HG02759 (cell line): ENCODE measurements around the gene LGALS1.

Experiments used
- ATAC-seq: cut with Tn5 transposase; IDR thresholded peaks from one replicate; pipeline ENCODE4 v1.9.1; 2021; ENCODE audit warnings: mild to moderate bottlenecking, moderate library complexity; ENCODE audit not compliant: unreplicated experiment

LGALS1 gene

DNA sequence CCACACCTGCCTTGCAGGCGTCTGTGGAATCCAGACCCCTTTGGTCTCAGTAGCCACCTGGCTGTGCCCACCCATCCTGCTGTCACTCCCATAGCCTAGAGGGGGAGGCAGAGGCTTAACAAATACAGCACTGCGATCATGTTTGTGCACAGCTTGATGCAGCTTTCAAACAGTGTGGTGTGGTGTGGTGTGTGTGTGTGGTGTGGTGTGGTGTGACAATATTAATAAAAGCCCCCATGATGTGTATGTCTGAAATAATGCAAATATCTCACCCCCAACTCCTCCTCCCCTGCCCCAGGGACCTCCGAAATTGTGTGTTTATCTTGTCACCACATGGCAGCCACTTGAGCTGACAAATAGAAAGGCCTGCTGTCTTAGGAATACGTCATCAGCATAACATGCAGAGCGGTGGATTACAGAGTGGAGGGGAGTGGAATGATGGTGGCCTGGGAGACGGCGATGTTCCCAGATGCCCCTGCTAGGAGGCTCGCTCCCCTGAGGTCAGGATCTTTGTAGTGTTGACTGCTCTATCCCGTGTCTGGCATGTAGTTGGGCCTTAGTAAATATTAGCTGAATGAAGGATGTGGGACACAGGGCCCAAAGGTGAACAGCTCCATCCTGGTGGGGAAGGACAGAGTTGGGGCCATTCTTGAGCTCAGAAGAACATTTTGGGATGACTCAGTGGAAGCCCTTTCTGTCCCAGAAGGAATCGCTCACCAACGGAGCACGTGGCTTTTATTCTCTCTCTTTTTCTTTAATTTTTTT lies 14.1 kb upstream of the LGALS1 start:
- no peak for ATAC-seq

DNA sequence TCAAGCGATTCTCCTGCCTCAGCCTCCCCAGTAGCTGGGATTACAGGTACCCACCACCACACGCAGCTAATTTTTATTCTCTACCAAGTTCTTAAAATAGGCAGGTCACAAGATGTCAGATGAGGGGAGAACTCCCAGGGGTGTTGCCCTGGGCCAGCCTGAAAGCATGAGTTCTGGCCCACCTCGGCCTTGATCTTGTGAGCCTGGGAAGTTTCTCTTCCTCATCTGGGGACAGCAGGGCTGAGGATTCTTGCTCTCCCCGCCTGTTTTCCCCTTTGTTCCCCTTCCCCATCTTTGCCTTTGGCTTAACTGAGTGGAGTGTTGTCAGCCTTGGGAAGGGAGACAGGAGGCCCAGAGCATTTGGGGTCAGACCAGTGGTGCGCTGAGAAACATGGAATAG lies 13.4 kb upstream of the LGALS1 start:
- ATAC-seq = no peak

DNA sequence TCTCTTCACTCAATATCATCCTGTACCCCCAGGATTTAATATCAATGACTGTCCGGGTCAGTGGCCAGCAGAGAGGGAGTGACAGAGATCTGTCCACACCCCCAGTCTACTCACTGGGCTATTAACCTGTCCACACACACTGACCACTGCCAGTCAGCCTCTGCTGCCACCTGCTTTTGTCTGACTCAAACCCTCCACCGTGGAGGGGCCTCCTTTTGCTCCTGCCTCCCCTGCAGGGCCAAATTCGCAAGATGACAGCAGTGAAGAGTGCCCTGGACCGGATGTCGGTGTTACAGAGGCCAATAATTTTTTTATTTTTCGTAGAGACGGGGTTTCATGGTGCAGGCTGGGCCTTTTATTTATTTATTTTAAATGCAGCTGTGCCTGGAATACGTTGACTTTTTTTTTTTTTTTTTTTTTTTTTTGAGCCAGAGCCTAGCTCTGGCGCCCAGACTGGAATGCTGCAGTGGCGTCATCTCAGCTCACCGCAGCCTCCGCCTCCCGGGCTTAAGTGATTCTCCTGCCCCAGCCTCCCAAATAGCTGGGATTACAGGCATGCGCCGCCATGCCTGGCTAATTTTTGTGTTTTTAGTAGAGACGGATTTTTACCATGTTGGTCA lies 11.8 kb upstream of the LGALS1 start:
- ATAC-seq = no peak

DNA sequence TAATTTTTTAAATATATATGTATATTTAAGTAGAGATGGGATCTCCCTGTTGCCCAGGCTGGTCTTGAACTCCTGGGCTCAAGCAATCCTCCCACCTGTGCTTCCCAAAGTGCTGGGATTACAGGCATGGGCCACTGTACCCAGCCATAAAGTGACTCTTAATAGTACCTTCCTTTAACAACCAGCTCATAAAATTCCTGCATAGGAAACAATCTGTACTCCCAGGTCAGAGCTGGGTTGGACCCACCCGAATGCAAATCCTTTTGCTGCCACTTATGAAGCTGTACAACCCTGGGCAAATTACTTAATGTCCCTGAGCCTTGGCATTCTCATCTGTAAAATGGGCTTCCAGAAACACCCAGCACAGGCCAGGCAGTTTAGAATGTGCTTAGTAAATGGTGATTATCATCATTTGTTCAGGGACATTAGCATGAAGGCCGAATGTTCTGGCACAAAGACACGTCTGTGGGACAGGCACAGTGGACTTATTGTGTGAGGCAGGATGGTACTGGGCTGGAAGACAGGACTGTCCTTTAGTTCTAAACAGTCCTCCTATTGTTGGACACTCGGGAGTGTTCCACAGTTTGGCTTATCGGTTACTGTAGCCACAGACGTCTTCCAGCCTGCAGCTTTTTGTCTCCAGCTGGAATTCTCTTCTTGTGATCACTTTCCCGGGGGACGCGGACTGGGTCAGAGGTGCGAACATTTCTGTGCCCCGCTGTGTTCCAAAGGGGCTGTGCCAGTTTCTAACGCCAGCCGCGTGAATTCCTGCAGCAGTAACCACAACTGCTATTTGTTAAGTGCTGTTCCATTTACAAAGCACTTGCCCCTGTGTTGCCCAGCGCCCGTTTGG lies 11.0 kb upstream of the LGALS1 start:
- no peak for ATAC-seq

DNA sequence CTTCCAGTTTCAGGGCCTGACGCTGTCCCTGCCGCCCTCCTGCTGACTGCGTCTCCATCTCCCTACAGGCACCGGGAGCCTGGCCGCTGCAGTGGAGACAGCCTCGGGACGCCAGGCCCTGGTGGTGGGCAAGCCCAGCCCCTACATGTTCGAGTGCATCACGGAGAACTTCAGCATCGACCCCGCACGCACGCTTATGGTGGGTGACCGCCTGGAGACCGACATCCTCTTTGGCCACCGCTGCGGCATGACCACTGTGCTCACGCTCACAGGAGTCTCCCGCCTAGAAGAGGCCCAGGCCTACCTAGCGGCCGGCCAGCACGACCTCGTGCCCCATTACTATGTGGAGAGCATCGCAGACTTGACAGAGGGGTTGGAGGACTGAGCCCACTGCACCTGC lies 9.9 kb upstream of the LGALS1 start:
- no peak for ATAC-seq

DNA sequence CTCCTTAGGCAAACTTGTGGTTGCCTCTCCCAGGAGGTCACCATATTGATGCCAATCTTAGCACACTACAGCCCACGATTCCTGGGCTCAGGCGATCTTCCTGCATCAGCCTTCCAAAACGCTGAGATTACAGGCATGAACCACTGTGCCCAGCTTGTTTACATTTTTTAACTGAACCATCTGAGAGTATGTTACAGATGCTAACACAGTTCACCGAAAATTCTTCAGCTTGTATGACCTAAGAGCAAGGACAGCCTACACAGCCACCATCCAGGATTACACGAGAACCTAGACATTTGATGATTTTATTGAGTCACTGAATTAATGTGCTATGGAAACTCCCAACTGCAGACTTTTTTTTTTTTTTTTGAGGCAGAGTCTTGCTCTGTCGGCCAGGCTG lies 5.8 kb upstream of the LGALS1 start:
- no peak for ATAC-seq

DNA sequence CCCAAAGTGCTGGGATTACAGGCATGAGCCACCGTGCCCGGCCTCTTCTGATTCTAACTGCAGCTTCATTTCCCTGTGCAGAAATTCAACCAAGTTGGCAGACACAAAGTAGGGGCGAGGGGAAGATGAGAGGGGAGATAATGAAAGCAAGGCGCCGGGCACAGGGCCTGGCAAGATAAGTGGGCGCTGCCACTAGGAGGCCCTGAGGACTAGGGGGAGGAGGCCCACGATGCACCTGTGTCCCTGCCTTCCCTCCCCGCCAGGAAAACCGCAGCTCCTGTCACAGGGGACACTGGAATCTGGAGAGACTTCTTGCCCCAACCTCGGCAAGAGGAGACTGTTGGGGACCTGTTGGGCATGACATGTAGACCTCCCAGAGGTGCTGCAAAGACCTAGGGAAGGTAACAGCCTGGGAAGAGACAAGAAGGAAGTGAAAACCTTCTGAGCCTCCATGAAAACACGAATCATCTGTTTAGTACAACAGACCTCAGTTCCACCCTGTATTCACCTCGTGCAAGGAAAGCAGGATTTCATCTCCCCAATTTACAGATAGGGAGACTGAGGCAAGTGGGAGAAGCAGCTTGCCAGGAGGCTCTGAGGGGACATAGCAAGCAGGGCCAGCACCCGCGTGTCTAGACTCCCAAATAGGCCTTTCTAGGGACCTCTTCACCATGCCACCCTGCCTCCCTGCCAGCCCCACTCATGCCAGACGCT lies 3.1 kb upstream of the LGALS1 start:
- no peak for ATAC-seq

DNA sequence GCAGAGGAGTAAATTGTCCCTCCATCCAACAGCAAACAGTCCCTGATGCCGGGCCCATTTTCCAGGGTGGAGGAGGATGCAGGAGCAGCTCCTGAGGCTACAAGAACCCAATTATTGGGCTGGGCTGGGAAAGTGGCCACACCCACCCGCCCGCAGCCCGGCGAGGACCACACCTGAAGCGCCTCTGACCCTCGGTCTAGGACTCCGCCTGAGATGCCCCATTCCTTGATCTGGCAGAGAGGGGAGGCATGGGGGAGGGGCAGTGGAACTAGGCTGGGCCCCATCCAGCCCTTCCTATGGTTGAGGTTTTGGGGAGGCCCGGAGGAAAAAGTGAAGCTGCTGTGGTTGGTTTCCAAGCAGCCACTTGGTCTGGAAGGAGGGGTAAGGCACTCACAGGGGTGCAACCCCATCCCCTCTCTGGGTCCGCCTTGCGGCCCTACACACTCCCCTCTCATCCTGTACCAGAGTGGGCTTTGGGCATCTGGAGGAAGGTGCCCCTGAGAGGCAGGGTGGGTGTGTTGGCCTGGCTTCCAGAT lies 2.4 kb upstream of the LGALS1 start:
- ATAC-seq = no peak

DNA sequence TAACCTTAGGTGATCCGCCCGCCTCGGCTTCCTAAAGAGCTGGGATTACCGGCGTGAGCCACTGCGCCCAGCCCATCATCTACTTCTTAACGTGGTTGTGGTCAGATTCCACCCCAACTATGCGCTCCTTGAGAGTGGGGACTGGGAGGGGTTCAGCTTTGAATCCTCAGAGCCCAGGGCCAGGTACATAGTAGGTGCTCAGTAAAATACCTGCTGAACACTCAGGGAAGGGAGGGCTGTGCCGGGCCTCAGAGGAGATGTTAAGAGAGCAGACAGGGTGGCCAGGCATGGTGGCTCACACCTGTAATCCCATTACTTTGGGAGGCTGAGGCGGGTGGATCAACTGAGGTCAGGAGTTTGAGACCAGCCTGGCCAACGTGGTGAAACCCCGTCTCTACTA lies 1.2 kb upstream of the LGALS1 start:
- no peak for ATAC-seq

DNA sequence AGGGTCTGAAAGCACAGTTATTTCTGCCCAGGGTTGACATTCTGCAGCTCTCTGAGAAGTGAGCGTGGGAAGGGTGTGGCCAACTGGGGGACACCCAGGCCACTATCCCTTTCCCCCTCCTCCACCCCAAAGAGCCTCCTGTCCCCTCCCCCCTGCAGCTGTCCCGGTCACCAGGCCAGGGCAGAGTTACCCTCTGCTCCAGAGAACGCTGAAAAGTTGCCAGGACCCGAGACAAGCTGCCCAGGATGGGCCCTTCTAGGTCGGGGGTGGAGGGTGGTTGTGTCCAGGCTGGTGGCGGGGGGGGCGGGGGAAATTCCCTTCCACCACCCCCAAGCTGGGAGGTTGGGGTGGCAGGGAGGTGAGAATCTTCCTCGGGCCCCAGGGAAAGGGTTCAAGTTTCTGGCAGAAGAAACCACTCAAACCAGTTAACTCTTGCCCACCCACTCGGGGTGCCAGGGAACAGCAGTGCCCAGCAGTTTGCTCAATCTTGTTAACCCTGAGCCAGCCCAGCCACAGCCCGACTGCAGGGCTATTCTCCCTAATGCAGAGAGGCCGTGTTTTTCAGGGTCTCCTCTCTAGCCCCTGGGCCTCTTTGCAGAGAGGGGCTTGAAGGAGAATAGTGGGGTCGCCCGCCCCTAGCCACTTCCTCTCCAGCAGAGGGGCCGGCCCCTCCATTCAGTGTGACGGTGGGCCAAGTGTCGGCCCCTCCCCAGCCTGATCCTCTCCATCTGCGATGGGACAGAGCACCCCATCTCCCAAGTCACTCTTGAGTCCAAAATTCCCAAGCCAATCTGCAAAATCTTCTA lies 697 bp downstream of the LGALS1 start:
- no peak for ATAC-seq

DNA sequence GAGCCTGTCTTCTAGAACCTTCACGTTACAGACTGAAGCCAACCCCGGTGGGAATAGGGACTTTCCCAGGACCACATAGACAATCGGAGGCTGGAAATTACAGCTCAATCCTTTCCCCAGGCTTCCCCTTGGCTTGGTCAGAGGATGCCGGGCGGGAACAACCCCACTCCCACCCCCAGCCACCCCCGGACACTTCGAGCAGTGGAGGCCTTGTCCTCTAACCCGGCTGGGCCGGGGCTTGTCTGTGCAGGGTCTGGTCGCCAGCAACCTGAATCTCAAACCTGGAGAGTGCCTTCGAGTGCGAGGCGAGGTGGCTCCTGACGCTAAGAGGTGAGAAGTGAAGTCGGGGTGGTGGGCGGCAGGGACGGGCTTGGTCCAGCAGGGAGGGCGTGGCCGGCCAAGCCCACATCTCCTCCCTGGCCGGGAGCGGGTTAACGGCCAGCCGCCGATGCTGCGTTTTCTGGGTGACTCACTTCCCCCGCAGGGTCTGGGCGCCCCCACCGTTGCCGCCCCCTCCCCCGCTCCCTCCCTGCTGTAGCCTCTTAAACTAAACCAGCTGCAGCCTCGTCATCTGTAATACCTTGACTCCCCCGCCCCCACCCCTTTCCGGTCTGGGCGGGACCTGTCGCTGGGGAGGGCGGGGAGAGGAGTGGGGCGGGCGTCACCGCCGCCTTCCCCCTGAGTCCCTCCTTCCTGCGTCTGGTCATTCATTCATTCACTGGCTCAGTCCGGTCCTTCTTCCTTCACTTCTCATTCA lies 1.5 kb downstream of the LGALS1 start:
- peak; percentile 60 for ATAC-seq

DNA sequence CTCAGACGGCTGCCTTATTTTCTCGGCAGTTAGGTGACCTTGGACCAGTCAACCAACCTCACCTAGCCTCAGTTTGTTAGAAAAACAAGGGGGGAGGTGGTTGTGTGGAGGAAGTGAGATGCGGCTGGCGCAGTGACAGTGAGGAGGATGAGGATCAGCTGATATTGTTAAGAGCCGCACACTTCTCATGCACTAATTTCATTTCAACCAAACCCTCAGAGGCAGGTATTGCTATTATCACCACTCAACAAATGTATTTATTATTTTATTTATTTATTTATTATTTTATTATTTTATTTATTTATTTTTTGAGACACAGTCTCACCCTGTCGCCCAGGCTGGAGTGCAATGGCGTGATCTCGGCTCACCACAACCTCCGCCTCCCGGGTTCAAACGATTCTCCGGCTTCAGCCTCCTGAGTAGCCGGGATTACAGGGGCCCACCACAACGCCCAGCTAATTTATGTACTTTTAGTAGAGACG lies 2.1 kb downstream of the LGALS1 start:
- ATAC-seq = peak; percentile 3

DNA sequence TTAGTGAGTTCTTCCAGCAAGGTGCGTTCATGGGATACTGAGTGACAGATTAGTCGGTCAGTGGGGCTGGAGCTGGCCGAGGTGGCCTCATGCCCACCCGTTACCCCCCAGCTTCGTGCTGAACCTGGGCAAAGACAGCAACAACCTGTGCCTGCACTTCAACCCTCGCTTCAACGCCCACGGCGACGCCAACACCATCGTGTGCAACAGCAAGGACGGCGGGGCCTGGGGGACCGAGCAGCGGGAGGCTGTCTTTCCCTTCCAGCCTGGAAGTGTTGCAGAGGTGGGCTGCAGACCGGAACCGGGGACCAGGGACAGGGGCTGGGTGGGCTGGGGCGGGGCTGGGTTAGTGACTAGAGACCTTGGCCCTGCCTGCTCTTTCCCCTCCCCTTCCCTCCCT lies 2.9 kb downstream of the LGALS1 start:
- no peak for ATAC-seq

DNA sequence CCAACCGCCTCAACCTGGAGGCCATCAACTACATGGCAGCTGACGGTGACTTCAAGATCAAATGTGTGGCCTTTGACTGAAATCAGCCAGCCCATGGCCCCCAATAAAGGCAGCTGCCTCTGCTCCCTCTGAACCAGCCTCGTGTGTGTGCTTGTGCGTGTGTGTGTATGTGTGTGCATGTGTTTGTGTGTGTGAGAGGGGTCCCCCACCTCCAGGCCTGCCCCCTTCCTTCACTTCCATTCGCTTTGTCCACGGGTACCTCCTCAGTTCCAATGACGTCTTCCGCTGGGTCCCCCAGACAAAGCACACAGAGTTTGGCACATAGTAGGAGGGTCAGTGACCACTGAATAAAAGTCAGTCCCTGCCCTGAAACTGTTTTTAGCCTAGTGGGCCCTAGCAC lies 4.2 kb downstream of the LGALS1 start:
- no peak for ATAC-seq

DNA sequence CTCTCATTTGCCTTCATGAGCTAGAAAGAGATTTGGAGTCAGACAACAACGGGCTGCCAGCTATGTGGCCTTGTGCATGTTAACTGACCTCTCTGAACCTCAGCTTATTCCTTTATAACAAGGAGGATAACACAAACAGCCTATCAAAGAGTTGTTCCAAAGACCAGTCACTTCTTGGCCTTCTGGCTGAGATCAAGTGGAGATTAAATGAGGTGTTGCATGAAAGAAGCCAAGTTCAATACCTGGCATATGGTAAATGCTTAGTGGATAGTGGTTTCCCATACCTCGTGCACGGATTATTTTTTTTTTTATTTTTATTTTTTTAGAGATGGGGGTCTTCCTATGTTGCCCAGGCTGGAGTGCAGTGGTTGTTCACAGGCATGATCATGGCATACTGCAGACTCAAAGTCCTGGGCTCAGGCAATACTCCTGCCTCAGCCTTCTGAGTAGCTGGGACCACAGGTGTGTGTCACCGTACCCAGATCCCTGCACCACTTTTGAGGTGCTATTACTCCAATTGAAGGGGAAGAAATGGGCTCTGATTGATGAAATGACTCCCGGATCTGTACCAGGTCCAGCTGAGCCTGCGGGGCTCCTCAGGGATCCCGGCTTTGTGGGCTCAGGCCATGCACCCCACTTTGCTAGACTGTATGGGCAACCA lies 4.9 kb downstream of the LGALS1 start:
- no peak for ATAC-seq

DNA sequence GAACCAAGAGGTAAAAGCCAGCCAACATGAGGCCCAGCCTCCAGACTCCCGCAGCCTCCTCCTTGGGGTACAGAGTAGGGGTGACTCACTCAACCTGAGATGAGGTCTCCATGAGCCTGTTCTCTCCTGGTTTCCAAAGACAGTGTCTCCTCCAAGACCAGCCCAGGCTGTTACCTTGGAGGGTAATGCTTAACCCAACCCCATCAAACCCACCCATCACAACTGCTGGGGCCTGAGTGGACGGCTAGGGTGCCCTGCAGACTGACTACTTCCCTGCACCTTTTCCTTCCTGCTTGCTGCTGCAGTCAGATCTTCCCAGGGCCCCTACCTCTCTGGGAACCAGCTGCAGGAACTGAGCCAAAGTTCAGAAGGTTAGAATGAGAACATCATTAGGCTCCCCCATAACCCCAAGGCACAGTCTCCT lies 5.6 kb downstream of the LGALS1 start:
- ATAC-seq = no peak

DNA sequence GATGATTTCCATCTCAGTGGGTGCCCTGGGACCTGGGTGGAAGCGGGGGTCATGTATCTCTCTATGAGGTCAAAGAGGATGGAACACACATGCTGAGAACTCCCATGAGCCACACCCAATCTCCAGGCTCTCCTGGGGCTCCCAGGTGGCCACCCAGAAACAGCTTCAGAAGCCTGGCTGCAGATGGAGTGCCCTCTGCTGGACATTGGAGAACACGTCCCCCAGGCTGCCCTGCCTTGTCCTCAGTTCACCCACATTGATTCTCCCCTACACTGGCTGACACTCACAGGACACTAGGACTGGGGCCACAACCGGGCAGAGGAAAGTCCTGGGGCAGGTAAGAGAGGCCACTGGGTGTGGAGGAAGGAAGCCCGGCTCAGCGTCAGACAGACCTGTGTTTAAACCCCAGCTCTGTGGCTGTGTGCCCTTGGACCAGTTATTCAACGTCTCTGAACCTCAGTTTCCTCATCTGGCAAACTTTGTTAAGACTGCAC lies 6.2 kb downstream of the LGALS1 start:
- ATAC-seq = no peak

DNA sequence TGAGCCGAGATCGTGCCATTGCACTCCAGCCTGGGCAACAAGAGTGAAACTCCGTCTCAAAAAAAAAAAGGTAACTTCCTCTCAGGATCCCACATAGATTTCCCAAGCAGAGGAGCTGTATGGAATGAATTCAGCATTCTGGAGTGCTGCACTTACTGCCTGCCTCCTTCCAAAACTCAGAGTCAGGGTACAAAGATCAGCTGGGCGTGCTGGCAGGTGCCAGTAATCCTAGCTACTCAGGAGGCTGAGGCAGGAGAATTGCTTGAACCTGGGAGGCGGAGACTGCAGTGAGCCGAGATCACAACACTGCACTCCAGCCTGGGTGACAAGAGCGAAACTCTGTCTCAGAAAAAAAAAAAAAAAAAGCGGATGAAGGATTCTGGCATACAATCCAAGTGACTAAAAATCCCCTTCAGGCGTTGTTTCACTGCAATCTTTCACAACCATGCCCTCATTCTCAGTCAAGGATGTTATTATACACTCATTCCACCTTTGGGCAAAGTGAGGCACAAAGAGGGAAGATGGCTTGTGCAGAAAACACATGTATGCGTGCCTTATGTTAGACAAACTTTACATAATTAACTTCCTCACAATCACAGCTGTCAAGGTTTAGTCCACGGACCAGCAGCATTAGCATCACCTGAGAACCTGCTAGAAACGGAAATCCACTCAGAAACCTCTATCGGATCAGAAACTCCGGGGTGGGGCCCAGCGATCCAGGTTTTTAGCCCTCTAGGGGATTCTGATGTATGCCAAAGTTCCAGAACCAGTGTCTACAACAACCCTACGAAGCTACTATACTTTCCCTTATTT lies 9.6 kb downstream of the LGALS1 start:
- ATAC-seq = no peak
